Subcutaneous abdominal adipose tissue (tissue), 5 donors: ENCODE data around the gene LONP1.

Experiments
- H3K27ac ChIP-seq: one replicate; pipeline ENCODE4 v1.7.0; 2013; ENCODE audit warnings: low read depth, mild to moderate bottlenecking, inconsistent platforms, low read length, moderate library complexity
- H3K27me3 ChIP-seq, 5 donors: one replicate each; pipeline ENCODE4 v1.7.0; 2013; ENCODE audit warnings: low read length in 5 of 5, inconsistent platforms in 1 of 5; ENCODE audit not compliant: control insufficient read depth in 5 of 5, insufficient read depth in 4 of 5
- H3K36me3 ChIP-seq, 5 donors: one replicate each; pipeline ENCODE4 v1.7.0; 2013; ENCODE audit warnings: low read length in 5 of 5; ENCODE audit not compliant: control insufficient read depth in 5 of 5, insufficient read depth in 5 of 5
- H3K4me1 ChIP-seq, 5 donors: one replicate each; pipeline ENCODE4 v1.7.0; 2013; ENCODE audit warnings: low read length in 5 of 5, mild to moderate bottlenecking in 3 of 5, moderate library complexity in 1 of 5; ENCODE audit not compliant: control insufficient read depth in 5 of 5, insufficient read depth in 5 of 5
- H3K4me3 ChIP-seq, 5 donors: one replicate each; pipeline ENCODE4 v1.7.0; 2013; ENCODE audit warnings: low read length in 5 of 5, low read depth in 1 of 5
- H3K9ac ChIP-seq, 5 donors: one replicate each; pipeline ENCODE4 v1.7.0; 2013; ENCODE audit warnings: low read length in 5 of 5, mild to moderate bottlenecking in 4 of 5, moderate library complexity in 3 of 5
- H3K9me3 ChIP-seq, 5 donors: one replicate each; pipeline ENCODE4 v1.7.0; 2013; ENCODE audit warnings: low read length in 5 of 5; ENCODE audit not compliant: control insufficient read depth in 5 of 5
- donor health status: healthy.
- donor health status: healthy.
- donor health status: healthy.
- donor health status: healthy.
- donor health status: healthy.

LONP1 gene

GRCh38 chr19:5671600-5671999 is 48.3 kb downstream of the LONP1 start:
- Histone ChIP-seq H3K27me3 (no peaks in the 10 kb centered on the region), H3K9me3 (no peaks in the 10 kb centered on the region), H3K9ac (no peak overlapping the region), H3K4me1 (no peaks in the 10 kb centered on the region), H3K4me3 (no peak overlapping the region), H3K36me3 (peaks cover 0 to 46% (median 35%) of the 10 kb centered on the region in 5 donors), H3K27ac (no peak overlapping the region)

GRCh38 chr19:5669212-5669611 is 50.7 kb downstream of the LONP1 start:
- H3K4me3 ChIP-seq = no peak overlapping the region
- H3K9ac ChIP-seq = no peak overlapping the region
- no peaks in the 10 kb centered on the region for H3K27me3 ChIP-seq
- H3K4me1 ChIP-seq = no peaks in the 10 kb centered on the region
- H3K36me3 ChIP-seq = peaks cover 3 to 70% (median 59%) of the 10 kb centered on the region in 5 donors
- H3K9me3 ChIP-seq = no peaks in the 10 kb centered on the region
- no peak overlapping the region for H3K27ac ChIP-seq

GRCh38 chr19:5667751-5668271 is 52.1 kb downstream of the LONP1 start:
- H3K9me3 ChIP-seq = no peaks in the 10 kb centered on the region
- H3K4me1 ChIP-seq = no peaks in the 10 kb centered on the region
- peaks cover 4 to 84% (median 73%) of the 10 kb centered on the region in 5 donors for H3K36me3 ChIP-seq
- no peak overlapping the region for H3K4me3 ChIP-seq
- no peaks in the 10 kb centered on the region for H3K27me3 ChIP-seq
- H3K9ac ChIP-seq = no peak overlapping the region
- no peak overlapping the region for H3K27ac ChIP-seq

GRCh38 chr19:5666921-5667610 is 52.9 kb downstream of the LONP1 start:
- peaks cover 4 to 89% (median 78%) of the 10 kb centered on the region in 5 donors for H3K36me3 ChIP-seq

GRCh38 chr19:5665781-5666513 is 54.0 kb downstream of the LONP1 start:
- Histone ChIP-seq H3K9ac (no peak overlapping the region), H3K4me3 (no peak overlapping the region), H3K4me1 (no peaks in the 10 kb centered on the region), H3K27ac (no peak overlapping the region), H3K9me3 (no peaks in the 10 kb centered on the region), H3K27me3 (no peaks in the 10 kb centered on the region), H3K36me3 (peaks cover 4 to 90% (median 84%) of the 10 kb centered on the region in 5 donors)

More at GRCh38 chr19:5666921-5667610, 52.9 kb downstream of the LONP1 start:
- Histone ChIP-seq H3K4me3 (no peak overlapping the region), H3K27ac (no peak overlapping the region), H3K4me1 (no peaks in the 10 kb centered on the region), H3K27me3 (no peaks in the 10 kb centered on the region), H3K9me3 (no peaks in the 10 kb centered on the region), H3K9ac (no peak overlapping the region)

- Histone ChIP-seq H3K9ac (no peak overlapping the region), H3K4me3 (no peak overlapping the region), H3K4me1 (no peaks in the 10 kb centered on the region), H3K9me3 (no peaks in the 10 kb centered on the region), H3K27me3 (no peaks in the 10 kb centered on the region), H3K27ac (no peak overlapping the region), H3K36me3 (peaks cover 4 to 97% (median 89%) of the 10 kb centered on the region in 5 donors)
Observed at GRCh38 chr19:5664515-5664914, 55.4 kb downstream of the LONP1 start.

GRCh38 chr19:5663904-5664303 is 56.0 kb downstream of the LONP1 start:
- Histone ChIP-seq H3K9ac (no peak overlapping the region), H3K36me3 (peaks cover 4 to 97% (median 86%) of the 10 kb centered on the region in 5 donors), H3K9me3 (no peaks in the 10 kb centered on the region), H3K27ac (no peak overlapping the region), H3K4me1 (no peaks in the 10 kb centered on the region), H3K27me3 (no peaks in the 10 kb centered on the region), H3K4me3 (no peak overlapping the region)

- Histone ChIP-seq H3K9me3 (no peaks in the 10 kb centered on the region), H3K4me1 (no peaks in the 10 kb centered on the region), H3K9ac (no peak overlapping the region), H3K36me3 (peaks cover 6 to 97% (median 87%) of the 10 kb centered on the region in 5 donors), H3K27ac (no peak overlapping the region), H3K27me3 (no peaks in the 10 kb centered on the region), H3K4me3 (no peak overlapping the region)
Observed at GRCh38 chr19:5661483-5661882, 58.5 kb downstream of the LONP1 start.

GRCh38 chr19:5655412-5655811 is 64.5 kb downstream of the LONP1 start:
- peaks cover 9 to 93% (median 84%) of the 10 kb centered on the region in 5 donors for H3K36me3 ChIP-seq
- H3K9me3 ChIP-seq = no peaks in the 10 kb centered on the region

GRCh38 chr19:5654931-5655330 is 65.0 kb downstream of the LONP1 start:
- Histone ChIP-seq H3K9me3 (no peaks in the 10 kb centered on the region), H3K9ac (no peak overlapping the region), H3K4me3 (no peak overlapping the region), H3K27me3 (no peaks in the 10 kb centered on the region), H3K36me3 (peaks cover 12 to 93% (median 83%) of the 10 kb centered on the region in 5 donors), H3K4me1 (peaks cover 0 to 8% (median 4%) of the 10 kb centered on the region in 5 donors), H3K27ac (no peak overlapping the region)

More at GRCh38 chr19:5655412-5655811, 64.5 kb downstream of the LONP1 start:
- Histone ChIP-seq H3K27ac (no peak overlapping the region), H3K4me3 (no peak overlapping the region), H3K27me3 (no peaks in the 10 kb centered on the region), H3K9ac (no peak overlapping the region), H3K4me1 (peaks cover 0 to 8% (median 4%) of the 10 kb centered on the region in 5 donors)
